WTC11 (cell line): ENCODE results near the gene MSI1. TPM values are rescaled to one million over a fixed set of nuclear protein-coding genes. Genes with fewer than 3 reads are reported as not detected.

Source experiments
- ATAC-seq: fragments of 200-7000 bp; cut with Tn5 transposase; 2 replicates; pipeline ENCODE4 v1.10.0; 2021; ENCODE audit warnings: mild to moderate bottlenecking, moderate library complexity
- CTCF ChIA-PET: fragments of 300-600 bp; sonication (Branson Sonifier 250); formaldehyde crosslinking; loops from one replicate; lab custom pipeline; 2021; ENCODE audit warnings: antibody characterized with exemption; lab: Charles Lee
- POLR2A ChIA-PET: fragments of 350-600 bp; sonication (Branson Sonifier 250); formaldehyde crosslinking; loops from one replicate; lab custom pipeline; 2021; ENCODE audit warnings: antibody characterized with exemption; lab: Charles Lee
- DNase-seq: peaks from one replicate; pipeline ENCODE4 v3.0.0; 2021; ENCODE audit warnings: low spot score
- H3K27ac Mint-ChIP-seq: 2 replicates; pipeline ENCODE4 v1.8.0; 2021; ENCODE audit warnings: mixed read lengths
- H3K27me3 Mint-ChIP-seq: 2 replicates; pipeline ENCODE4 v1.8.0; 2021; ENCODE audit warnings: low read depth, mild to moderate bottlenecking, moderate library complexity, mixed read lengths
- H3K36me3 Mint-ChIP-seq: 2 replicates; pipeline ENCODE4 v1.8.0; 2021; ENCODE audit warnings: mixed read lengths
- H3K4me1 Mint-ChIP-seq: 2 replicates; pipeline ENCODE4 v1.8.0; 2022; ENCODE audit warnings: mixed read lengths
- H3K4me3 Mint-ChIP-seq: 2 replicates; pipeline ENCODE4 v1.8.0; 2021; ENCODE audit warnings: mild to moderate bottlenecking, moderate library complexity, mixed read lengths
- H3K9me3 Mint-ChIP-seq: 2 replicates; pipeline ENCODE4 v1.8.0; 2021; ENCODE audit warnings: mixed read lengths
- ATF1 ChIP-seq: sonication (generic); formaldehyde crosslinking; IDR thresholded peaks from 2 replicates; pipeline ENCODE4 v1.8.1; 2023; ENCODE audit warnings: mild to moderate bottlenecking, moderate library complexity, missing genetic modification reagents
- CREB1 ChIP-seq: sonication (generic); formaldehyde crosslinking; IDR thresholded peaks from 2 replicates; pipeline ENCODE4 v1.8.0; 2023; ENCODE audit warnings: mild to moderate bottlenecking, missing genetic modification reagents
- HMGA2 ChIP-seq: fragments of 250-450 bp; sonication (Bioruptor Pico); IDR thresholded peaks from 2 replicates; pipeline ENCODE4 v1.4.0; 2021; ENCODE audit warnings: mild to moderate bottlenecking, moderate library complexity
- JUN ChIP-seq: sonication (generic); formaldehyde crosslinking; IDR thresholded peaks from 2 replicates; pipeline ENCODE4 v1.8.0; 2023; ENCODE audit warnings: mild to moderate bottlenecking, missing genetic modification reagents
- NFYB ChIP-seq: sonication (generic); formaldehyde crosslinking; conservative IDR thresholded peaks from 2 replicates; pipeline ENCODE4 v1.8.0; 2022; ENCODE audit warnings: low read depth, missing genetic modification reagents
- NR1H2 ChIP-seq: sonication (generic); formaldehyde crosslinking; IDR thresholded peaks from 2 replicates; pipeline ENCODE4 v1.9.0; 2021; ENCODE audit warnings: mild to moderate bottlenecking, moderate library complexity, missing genetic modification reagents
- NR3C1 ChIP-seq: sonication (generic); formaldehyde crosslinking; conservative IDR thresholded peaks from 2 replicates; pipeline ENCODE4 v1.8.1; 2023; ENCODE audit warnings: low read depth, mild to moderate bottlenecking, missing genetic modification reagents
- OVOL2 ChIP-seq: fragments of 250-450 bp; sonication (Bioruptor Pico); IDR thresholded peaks from 2 replicates; pipeline ENCODE4 v1.9.0; 2021; ENCODE audit warnings: mild to moderate bottlenecking, borderline replicate concordance
- RELA ChIP-seq: sonication (generic); formaldehyde crosslinking; IDR thresholded peaks from 2 replicates; pipeline ENCODE4 v1.8.1; 2022; ENCODE audit warnings: missing genetic modification reagents, mild to moderate bottlenecking, borderline replicate concordance
- SMAD4 ChIP-seq: sonication (generic); formaldehyde crosslinking; IDR thresholded peaks from 2 replicates; pipeline ENCODE4 v1.8.0; 2022; ENCODE audit warnings: mild to moderate bottlenecking, missing genetic modification reagents
- TCF7 ChIP-seq: sonication (generic); formaldehyde crosslinking; IDR thresholded peaks from 2 replicates; pipeline ENCODE4 v1.8.0; 2022; ENCODE audit warnings: mild to moderate bottlenecking, low read depth, missing genetic modification reagents, moderate library complexity
- ZBTB21 ChIP-seq: sonication (generic); formaldehyde crosslinking; IDR thresholded peaks from 2 replicates; pipeline ENCODE4 v1.8.1; 2023; ENCODE audit warnings: mild to moderate bottlenecking, missing genetic modification reagents, borderline replicate concordance
- ZNF317 ChIP-seq: sonication (generic); formaldehyde crosslinking; IDR thresholded peaks from 2 replicates; pipeline ENCODE4 v1.8.1; 2023; ENCODE audit warnings: low read depth, mild to moderate bottlenecking, moderate library complexity, missing genetic modification reagents, borderline replicate concordance
- ZNF416 ChIP-seq: fragments of 250-450 bp; sonication (Bioruptor Pico); IDR thresholded peaks from 2 replicates; pipeline ENCODE4 v1.9.0; 2021; ENCODE audit warnings: mild to moderate bottlenecking, inconsistent platforms
- total RNA-seq: library from RNA; stranded (reverse); gene quantifications from 3 replicates; pipeline ENCODE4 v1.2.3, GENCODE V29; 2021
- TF ChIP-seq, protein P1 (sequence below): fragments of 250-450 bp; sonication (Bioruptor Pico); IDR thresholded peaks from 2 replicates; pipeline ENCODE4 v1.9.0; 2021; ENCODE audit warnings: mild to moderate bottlenecking, borderline replicate concordance
- TF ChIP-seq, protein P2 (sequence below): sonication (generic); formaldehyde crosslinking; IDR thresholded peaks from 2 replicates; pipeline ENCODE4 v1.8.1; 2022; ENCODE audit warnings: low read depth, missing genetic modification reagents, borderline replicate concordance
- TF ChIP-seq, protein P3 (sequence below): fragments of 250-450 bp; sonication (Bioruptor Pico); IDR thresholded peaks from 2 replicates; pipeline ENCODE4 v2.1.2; 2022; ENCODE audit warnings: mild to moderate bottlenecking, moderate library complexity
- TF ChIP-seq, protein P4 (sequence below): fragments of 250-450 bp; sonication (Bioruptor Pico); IDR thresholded peaks from 2 replicates; pipeline ENCODE4 v1.9.0; 2021; ENCODE audit warnings: mild to moderate bottlenecking

The MSI1 gene
- total RNA-seq, 1 experiment from 2014 or later, result 71.5 TPM

DNA sequence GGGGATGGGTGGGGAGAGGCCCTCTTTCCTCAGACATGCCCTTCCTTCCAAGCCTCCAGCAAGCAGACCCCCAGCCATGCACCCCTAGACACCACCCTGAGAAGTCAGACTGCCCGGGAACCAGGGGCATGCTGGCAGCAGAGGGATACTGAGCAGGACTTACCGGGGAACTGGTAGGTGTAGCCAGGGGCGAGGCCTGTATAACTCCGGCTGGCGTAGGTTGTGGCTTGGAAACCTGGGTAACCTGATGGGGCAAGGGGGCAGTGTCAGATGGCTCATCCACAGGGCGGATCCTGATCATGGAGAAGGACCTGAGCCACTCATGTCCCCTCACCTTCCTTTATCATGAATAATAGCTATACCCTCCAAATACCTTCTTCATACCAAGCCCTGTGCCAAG is 15.8 kb downstream of the MSI1 start:
- H3K36me3 Mint-ChIP-seq, result peaks cover 46% of the 10 kb centered on the region
- no peak overlapping the region for H3K4me3 Mint-ChIP-seq
- ChIA-PET POLR2A (no interaction called here), CTCF (interaction anchor here (0.7 to 2.7 kb wide), 2 partner anchors 13 to 77 kb away, joined by 3 to 11 read pairs; no protein-coding TSS in a partner anchor)
- no peaks in the 10 kb centered on the region for H3K27me3 Mint-ChIP-seq
- H3K4me1 Mint-ChIP-seq, result peaks cover 2% of the 10 kb centered on the region
- no peak for DNase-seq
- no peak overlapping the region for H3K27ac Mint-ChIP-seq
- no peaks in the 10 kb centered on the region for H3K9me3 Mint-ChIP-seq
- ATAC-seq, result no peak
- TF ChIP-seq CREB1 (CRISPR knock-in tag) (no peak), RELA (CRISPR knock-in tag) (no peak), JUN (CRISPR knock-in tag) (no peak), NR1H2 (no peak), SMAD4 (CRISPR knock-in tag) (no peak), ATF1 (CRISPR knock-in tag) (no peak), ZNF416 (CRISPR knock-in tag) (no peak), ZNF317 (CRISPR knock-in tag) (no peak), ZBTB21 (CRISPR knock-in tag) (no peak), TCF7 (CRISPR knock-in tag) (no peak), NR3C1 (CRISPR knock-in tag) (no peak), NFYB (CRISPR knock-in tag) (no peak), HMGA2 (CRISPR knock-in tag) (no peak), OVOL2 (CRISPR knock-in tag) (no peak)
- TF ChIP-seq, protein P1, sequence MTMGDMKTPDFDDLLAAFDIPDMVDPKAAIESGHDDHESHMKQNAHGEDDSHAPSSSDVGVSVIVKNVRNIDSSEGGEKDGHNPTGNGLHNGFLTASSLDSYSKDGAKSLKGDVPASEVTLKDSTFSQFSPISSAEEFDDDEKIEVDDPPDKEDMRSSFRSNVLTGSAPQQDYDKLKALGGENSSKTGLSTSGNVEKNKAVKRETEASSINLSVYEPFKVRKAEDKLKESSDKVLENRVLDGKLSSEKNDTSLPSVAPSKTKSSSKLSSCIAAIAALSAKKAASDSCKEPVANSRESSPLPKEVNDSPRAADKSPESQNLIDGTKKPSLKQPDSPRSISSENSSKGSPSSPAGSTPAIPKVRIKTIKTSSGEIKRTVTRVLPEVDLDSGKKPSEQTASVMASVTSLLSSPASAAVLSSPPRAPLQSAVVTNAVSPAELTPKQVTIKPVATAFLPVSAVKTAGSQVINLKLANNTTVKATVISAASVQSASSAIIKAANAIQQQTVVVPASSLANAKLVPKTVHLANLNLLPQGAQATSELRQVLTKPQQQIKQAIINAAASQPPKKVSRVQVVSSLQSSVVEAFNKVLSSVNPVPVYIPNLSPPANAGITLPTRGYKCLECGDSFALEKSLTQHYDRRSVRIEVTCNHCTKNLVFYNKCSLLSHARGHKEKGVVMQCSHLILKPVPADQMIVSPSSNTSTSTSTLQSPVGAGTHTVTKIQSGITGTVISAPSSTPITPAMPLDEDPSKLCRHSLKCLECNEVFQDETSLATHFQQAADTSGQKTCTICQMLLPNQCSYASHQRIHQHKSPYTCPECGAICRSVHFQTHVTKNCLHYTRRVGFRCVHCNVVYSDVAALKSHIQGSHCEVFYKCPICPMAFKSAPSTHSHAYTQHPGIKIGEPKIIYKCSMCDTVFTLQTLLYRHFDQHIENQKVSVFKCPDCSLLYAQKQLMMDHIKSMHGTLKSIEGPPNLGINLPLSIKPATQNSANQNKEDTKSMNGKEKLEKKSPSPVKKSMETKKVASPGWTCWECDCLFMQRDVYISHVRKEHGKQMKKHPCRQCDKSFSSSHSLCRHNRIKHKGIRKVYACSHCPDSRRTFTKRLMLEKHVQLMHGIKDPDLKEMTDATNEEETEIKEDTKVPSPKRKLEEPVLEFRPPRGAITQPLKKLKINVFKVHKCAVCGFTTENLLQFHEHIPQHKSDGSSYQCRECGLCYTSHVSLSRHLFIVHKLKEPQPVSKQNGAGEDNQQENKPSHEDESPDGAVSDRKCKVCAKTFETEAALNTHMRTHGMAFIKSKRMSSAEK, result no peak
- TF ChIP-seq, protein P2, sequence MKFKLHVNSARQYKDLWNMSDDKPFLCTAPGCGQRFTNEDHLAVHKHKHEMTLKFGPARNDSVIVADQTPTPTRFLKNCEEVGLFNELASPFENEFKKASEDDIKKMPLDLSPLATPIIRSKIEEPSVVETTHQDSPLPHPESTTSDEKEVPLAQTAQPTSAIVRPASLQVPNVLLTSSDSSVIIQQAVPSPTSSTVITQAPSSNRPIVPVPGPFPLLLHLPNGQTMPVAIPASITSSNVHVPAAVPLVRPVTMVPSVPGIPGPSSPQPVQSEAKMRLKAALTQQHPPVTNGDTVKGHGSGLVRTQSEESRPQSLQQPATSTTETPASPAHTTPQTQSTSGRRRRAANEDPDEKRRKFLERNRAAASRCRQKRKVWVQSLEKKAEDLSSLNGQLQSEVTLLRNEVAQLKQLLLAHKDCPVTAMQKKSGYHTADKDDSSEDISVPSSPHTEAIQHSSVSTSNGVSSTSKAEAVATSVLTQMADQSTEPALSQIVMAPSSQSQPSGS (CRISPR knock-in tag), result no peak
- TF ChIP-seq, protein P3, sequence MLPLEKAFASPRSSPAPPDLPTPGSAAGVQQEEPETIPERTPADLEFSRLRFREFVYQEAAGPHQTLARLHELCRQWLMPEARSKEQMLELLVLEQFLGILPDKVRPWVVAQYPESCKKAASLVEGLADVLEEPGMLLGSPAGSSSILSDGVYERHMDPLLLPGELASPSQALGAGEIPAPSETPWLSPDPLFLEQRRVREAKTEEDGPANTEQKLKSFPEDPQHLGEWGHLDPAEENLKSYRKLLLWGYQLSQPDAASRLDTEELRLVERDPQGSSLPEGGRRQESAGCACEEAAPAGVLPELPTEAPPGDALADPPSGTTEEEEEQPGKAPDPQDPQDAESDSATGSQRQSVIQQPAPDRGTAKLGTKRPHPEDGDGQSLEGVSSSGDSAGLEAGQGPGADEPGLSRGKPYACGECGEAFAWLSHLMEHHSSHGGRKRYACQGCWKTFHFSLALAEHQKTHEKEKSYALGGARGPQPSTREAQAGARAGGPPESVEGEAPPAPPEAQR (CRISPR knock-in tag), result no peak
- TF ChIP-seq, protein P4, sequence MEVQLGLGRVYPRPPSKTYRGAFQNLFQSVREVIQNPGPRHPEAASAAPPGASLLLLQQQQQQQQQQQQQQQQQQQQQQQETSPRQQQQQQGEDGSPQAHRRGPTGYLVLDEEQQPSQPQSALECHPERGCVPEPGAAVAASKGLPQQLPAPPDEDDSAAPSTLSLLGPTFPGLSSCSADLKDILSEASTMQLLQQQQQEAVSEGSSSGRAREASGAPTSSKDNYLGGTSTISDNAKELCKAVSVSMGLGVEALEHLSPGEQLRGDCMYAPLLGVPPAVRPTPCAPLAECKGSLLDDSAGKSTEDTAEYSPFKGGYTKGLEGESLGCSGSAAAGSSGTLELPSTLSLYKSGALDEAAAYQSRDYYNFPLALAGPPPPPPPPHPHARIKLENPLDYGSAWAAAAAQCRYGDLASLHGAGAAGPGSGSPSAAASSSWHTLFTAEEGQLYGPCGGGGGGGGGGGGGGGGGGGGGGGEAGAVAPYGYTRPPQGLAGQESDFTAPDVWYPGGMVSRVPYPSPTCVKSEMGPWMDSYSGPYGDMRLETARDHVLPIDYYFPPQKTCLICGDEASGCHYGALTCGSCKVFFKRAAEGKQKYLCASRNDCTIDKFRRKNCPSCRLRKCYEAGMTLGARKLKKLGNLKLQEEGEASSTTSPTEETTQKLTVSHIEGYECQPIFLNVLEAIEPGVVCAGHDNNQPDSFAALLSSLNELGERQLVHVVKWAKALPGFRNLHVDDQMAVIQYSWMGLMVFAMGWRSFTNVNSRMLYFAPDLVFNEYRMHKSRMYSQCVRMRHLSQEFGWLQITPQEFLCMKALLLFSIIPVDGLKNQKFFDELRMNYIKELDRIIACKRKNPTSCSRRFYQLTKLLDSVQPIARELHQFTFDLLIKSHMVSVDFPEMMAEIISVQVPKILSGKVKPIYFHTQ (CRISPR knock-in tag), result no peak
